ENCODE results near the gene SLITRK4. TPM values are rescaled to one million over a fixed set of nuclear protein-coding genes. Genes with fewer than 3 reads are reported as not detected.

The SLITRK4 gene
- total and polyA plus RNA-seq, 2 donors (not counting 1 experiment from before 2014, with no cell fraction given) = 0.01 to 0.99 TPM

- H3K27ac ChIP-seq (ENCODE audit: insufficient read depth, low read length) = no peak overlapping the region
- no peak overlapping the region for H2AFZ ChIP-seq (ENCODE audit: low read length)
- H3K27me3 ChIP-seq (ENCODE audit: control insufficient read depth, insufficient read depth, low read length) = no peaks in the 10 kb centered on the region
- H3K4me3 ChIP-seq (replicated peaks in 1 of 4; ENCODE audit: control extremely low read depth in 1 of 4, insufficient read depth in 1 of 4, low read depth in 3 of 4, low read length in 4 of 4) = no peak overlapping the region
- H3K36me3 ChIP-seq (ENCODE audit: control insufficient read depth, insufficient read depth, low read length) = no peaks in the 10 kb centered on the region
- TF ChIP-seq CTCF (conservative IDR thresholded peaks at IDR 0.05 in 1 of 2, IDR thresholded peaks at IDR 0.05 in 1 of 2; ENCODE audit: low read depth in 1 of 2, low read length in 2 of 2) (no peak), EZH2 (IDR thresholded peaks at IDR 0.05; ENCODE audit: low read length, missing control alignments) (no peak)
- no peaks in the 10 kb centered on the region for H4K20me1 ChIP-seq (ENCODE audit: control insufficient read depth, extremely low read depth, insufficient read depth, low read length)
- H3K4me1 ChIP-seq (ENCODE audit: control insufficient read depth, extremely low read depth, insufficient read depth, low read length) = no peaks in the 10 kb centered on the region
- H3K79me2 ChIP-seq (ENCODE audit: control insufficient read depth, insufficient read depth, low read length) = no peaks in the 10 kb centered on the region
- no peak for DNase-seq (ENCODE audit: low read depth in 2 of 2)
- H3K9me3 ChIP-seq (ENCODE audit: control insufficient read depth, insufficient read depth, low read depth, low read length) = no peaks in the 10 kb centered on the region
- no peak overlapping the region for H3K4me2 ChIP-seq (ENCODE audit: extremely low read depth, insufficient read depth, low read length)
- H3K9ac ChIP-seq (ENCODE audit: insufficient read depth, low read length) = no peak overlapping the region
Observed at GRCh38 chrX:143636831-143637230, 930 bp upstream of the SLITRK4 start.

- H3K4me3 ChIP-seq (replicated peaks in 1 of 4; ENCODE audit: control extremely low read depth in 1 of 4, insufficient read depth in 1 of 4, low read depth in 3 of 4, low read length in 4 of 4) = peak overlapping the region in 1 of 4 experiments; percentile 24
- no peaks in the 10 kb centered on the region for H4K20me1 ChIP-seq (ENCODE audit: control insufficient read depth, extremely low read depth, insufficient read depth, low read length)
- DNase-seq (ENCODE audit: low read depth in 2 of 2) = no peak
- H3K27ac ChIP-seq (ENCODE audit: insufficient read depth, low read length) = no peak overlapping the region
- H2AFZ ChIP-seq (ENCODE audit: low read length) = no peak overlapping the region
- H3K4me2 ChIP-seq (ENCODE audit: extremely low read depth, insufficient read depth, low read length) = no peak overlapping the region
- no peaks in the 10 kb centered on the region for H3K79me2 ChIP-seq (ENCODE audit: control insufficient read depth, insufficient read depth, low read length)
- no peaks in the 10 kb centered on the region for H3K4me1 ChIP-seq (ENCODE audit: control insufficient read depth, extremely low read depth, insufficient read depth, low read length)
- H3K36me3 ChIP-seq (ENCODE audit: control insufficient read depth, insufficient read depth, low read length) = no peaks in the 10 kb centered on the region
- TF ChIP-seq CTCF (conservative IDR thresholded peaks at IDR 0.05 in 1 of 2, IDR thresholded peaks at IDR 0.05 in 1 of 2; ENCODE audit: low read depth in 1 of 2, low read length in 2 of 2) = no peak
- TF ChIP-seq EZH2 (IDR thresholded peaks at IDR 0.05; ENCODE audit: low read length, missing control alignments) = no peak
- no peaks in the 10 kb centered on the region for H3K27me3 ChIP-seq (ENCODE audit: control insufficient read depth, insufficient read depth, low read length)
- H3K9me3 ChIP-seq (ENCODE audit: control insufficient read depth, insufficient read depth, low read depth, low read length) = no peaks in the 10 kb centered on the region
- H3K9ac ChIP-seq (ENCODE audit: insufficient read depth, low read length) = no peak overlapping the region
Observed at GRCh38 chrX:143634663-143635455, 1.0 kb downstream of the SLITRK4 start.

- Histone ChIP-seq H3K27ac (ENCODE audit: insufficient read depth, low read length) (no peak overlapping the region), H3K4me1 (ENCODE audit: control insufficient read depth, extremely low read depth, insufficient read depth, low read length) (no peaks in the 10 kb centered on the region), H3K9me3 (ENCODE audit: control insufficient read depth, insufficient read depth, low read depth, low read length) (no peaks in the 10 kb centered on the region), H3K4me3 (replicated peaks in 1 of 4; ENCODE audit: control extremely low read depth in 1 of 4, insufficient read depth in 1 of 4, low read depth in 3 of 4, low read length in 4 of 4) (peak overlapping the region in 1 of 4 experiments; percentile 33), H3K4me2 (ENCODE audit: extremely low read depth, insufficient read depth, low read length) (no peak overlapping the region), H3K79me2 (ENCODE audit: control insufficient read depth, insufficient read depth, low read length) (no peaks in the 10 kb centered on the region), H3K27me3 (ENCODE audit: control insufficient read depth, insufficient read depth, low read length) (no peaks in the 10 kb centered on the region), H3K9ac (ENCODE audit: insufficient read depth, low read length) (no peak overlapping the region), H3K36me3 (ENCODE audit: control insufficient read depth, insufficient read depth, low read length) (no peaks in the 10 kb centered on the region), H2AFZ (ENCODE audit: low read length) (no peak overlapping the region), H4K20me1 (ENCODE audit: control insufficient read depth, extremely low read depth, insufficient read depth, low read length) (no peaks in the 10 kb centered on the region)
- TF ChIP-seq CTCF (conservative IDR thresholded peaks at IDR 0.05 in 1 of 2, IDR thresholded peaks at IDR 0.05 in 1 of 2; ENCODE audit: low read depth in 1 of 2, low read length in 2 of 2) (no peak), EZH2 (IDR thresholded peaks at IDR 0.05; ENCODE audit: low read length, missing control alignments) (no peak)
- DNase-seq (ENCODE audit: low read depth in 2 of 2) = no peak
Observed at GRCh38 chrX:143634309-143634662, 1.6 kb downstream of the SLITRK4 start.
